Skeletal muscle satellite cell (primary cell): ENCODE data around the gene PDE4A.

Experiments used
- H3K27me3 ChIP-seq: 2 replicates; pipeline ENCODE4 v1.7.0; 2013; ENCODE audit warnings: low read length; ENCODE audit not compliant: control insufficient read depth, insufficient read depth
- H3K36me3 ChIP-seq: 2 replicates; pipeline ENCODE4 v1.7.0; 2013; ENCODE audit warnings: mild to moderate bottlenecking, control low read depth, low read length; ENCODE audit not compliant: insufficient read depth
- H3K4me1 ChIP-seq: 2 replicates; pipeline ENCODE4 v1.7.0; 2013; ENCODE audit warnings: low read length; ENCODE audit not compliant: control insufficient read depth, insufficient read depth
- H3K4me2 ChIP-seq: 2 replicates; pipeline ENCODE4 v1.7.0; 2013; ENCODE audit warnings: mild to moderate bottlenecking, low read length
- H3K4me3 ChIP-seq: 2 replicates; pipeline ENCODE4 v1.7.0; 2013; ENCODE audit warnings: low read length
- H3K9ac ChIP-seq: 2 replicates; pipeline ENCODE4 v1.7.0; 2013; ENCODE audit warnings: mild to moderate bottlenecking, low read depth, low read length, moderate library complexity
- H3K9me3 ChIP-seq: replicated peaks from 2 replicates; pipeline ENCODE4 v1.7.0; 2013; ENCODE audit warnings: mild to moderate bottlenecking, control low read depth, low read length

PDE4A gene

GRCh38 chr19:10418485-10419199 is 1.7 kb upstream of the PDE4A start:
- peaks cover 36% of the 10 kb centered on the region for H3K4me1 ChIP-seq
- H3K4me2 ChIP-seq, result peak overlapping the region; percentile 52
- H3K4me3 ChIP-seq, result peak overlapping the region; percentile 70
- peaks cover 51% of the 10 kb centered on the region for H3K27me3 ChIP-seq
- H3K36me3 ChIP-seq, result no peaks in the 10 kb centered on the region
- peaks cover 3% of the 10 kb centered on the region for H3K9me3 ChIP-seq
- H3K9ac ChIP-seq, result no peak overlapping the region

- H3K36me3 ChIP-seq, result no peaks in the 10 kb centered on the region
- H3K9me3 ChIP-seq, result peaks cover 3% of the 10 kb centered on the region
- no peak overlapping the region for H3K9ac ChIP-seq
- peak overlapping the region; percentile 89 for H3K4me2 ChIP-seq
- peaks cover 54% of the 10 kb centered on the region for H3K27me3 ChIP-seq
- H3K4me1 ChIP-seq, result peaks cover 42% of the 10 kb centered on the region
- H3K4me3 ChIP-seq, result peak overlapping the region; percentile 70
These were observed 1.1 kb upstream of the PDE4A start for GRCh38 chr19:10419200-10419645.

GRCh38 chr19:10419646-10420443 is 493 bp upstream of the PDE4A start:
- Histone ChIP-seq H3K4me2 (peak overlapping the region; percentile 89), H3K9me3 (no peaks in the 10 kb centered on the region), H3K36me3 (no peaks in the 10 kb centered on the region), H3K4me1 (peaks cover 47% of the 10 kb centered on the region), H3K4me3 (peak overlapping the region; percentile 70), H3K27me3 (peaks cover 58% of the 10 kb centered on the region), H3K9ac (no peak overlapping the region)

- H3K9ac ChIP-seq, result no peak overlapping the region
- peak overlapping the region; percentile 79 for H3K4me2 ChIP-seq
- H3K36me3 ChIP-seq, result no peaks in the 10 kb centered on the region
- no peak overlapping the region for H3K4me3 ChIP-seq
- H3K27me3 ChIP-seq, result peaks cover 64% of the 10 kb centered on the region
- no peaks in the 10 kb centered on the region for H3K9me3 ChIP-seq
- H3K4me1 ChIP-seq, result peaks cover 46% of the 10 kb centered on the region
These were observed 1.1 kb downstream of the PDE4A start for GRCh38 chr19:10421240-10422045.

- Histone ChIP-seq H3K9ac (no peak overlapping the region), H3K4me1 (peaks cover 46% of the 10 kb centered on the region), H3K27me3 (peaks cover 63% of the 10 kb centered on the region), H3K4me2 (no peak overlapping the region), H3K9me3 (no peaks in the 10 kb centered on the region), H3K36me3 (no peaks in the 10 kb centered on the region), H3K4me3 (no peak overlapping the region)
These were observed 1.7 kb downstream of the PDE4A start for GRCh38 chr19:10422046-10422461.

GRCh38 chr19:10422846-10423245 is 2.5 kb downstream of the PDE4A start:
- no peak overlapping the region for H3K4me2 ChIP-seq
- H3K9me3 ChIP-seq, result no peaks in the 10 kb centered on the region
- H3K36me3 ChIP-seq, result no peaks in the 10 kb centered on the region
- H3K4me1 ChIP-seq, result peaks cover 45% of the 10 kb centered on the region
- H3K27me3 ChIP-seq, result peaks cover 60% of the 10 kb centered on the region
- H3K9ac ChIP-seq, result no peak overlapping the region
- H3K4me3 ChIP-seq, result no peak overlapping the region

- peaks cover 50% of the 10 kb centered on the region for H3K27me3 ChIP-seq
- H3K4me1 ChIP-seq, result peaks cover 35% of the 10 kb centered on the region
- peak overlapping the region; percentile 90 for H3K4me2 ChIP-seq
- H3K4me3 ChIP-seq, result peak overlapping the region; percentile 58
- no peaks in the 10 kb centered on the region for H3K9me3 ChIP-seq
- H3K9ac ChIP-seq, result peak overlapping the region; percentile 10
- no peaks in the 10 kb centered on the region for H3K36me3 ChIP-seq
These were observed 3.8 kb downstream of the PDE4A start for GRCh38 chr19:10424011-10424637.

- Histone ChIP-seq H3K4me2 (no peak overlapping the region), H3K9me3 (no peaks in the 10 kb centered on the region), H3K9ac (no peak overlapping the region), H3K27me3 (peaks cover 34% of the 10 kb centered on the region), H3K4me1 (peaks cover 27% of the 10 kb centered on the region), H3K4me3 (no peak overlapping the region), H3K36me3 (no peaks in the 10 kb centered on the region)
These were observed 6.8 kb downstream of the PDE4A start for GRCh38 chr19:10427169-10427568.

GRCh38 chr19:10428996-10429381 is 8.7 kb downstream of the PDE4A start:
- H3K4me3 ChIP-seq, result no peak overlapping the region
- peaks cover 20% of the 10 kb centered on the region for H3K27me3 ChIP-seq
- H3K4me1 ChIP-seq, result peaks cover 27% of the 10 kb centered on the region
- no peak overlapping the region for H3K4me2 ChIP-seq
- no peaks in the 10 kb centered on the region for H3K9me3 ChIP-seq
- H3K36me3 ChIP-seq, result no peaks in the 10 kb centered on the region
- H3K9ac ChIP-seq, result no peak overlapping the region

GRCh38 chr19:10430505-10431253 is 10.3 kb downstream of the PDE4A start:
- Histone ChIP-seq H3K36me3 (no peaks in the 10 kb centered on the region), H3K27me3 (peaks cover 9% of the 10 kb centered on the region), H3K9ac (peak overlapping the region; percentile 79), H3K4me2 (peak overlapping the region; percentile 86), H3K9me3 (no peaks in the 10 kb centered on the region), H3K4me1 (peaks cover 17% of the 10 kb centered on the region), H3K4me3 (peak overlapping the region; percentile 78)
